Measurements from ENCODE around the gene ST6GALNAC1. TPM values are rescaled to one million over a fixed set of nuclear protein-coding genes. Genes with fewer than 3 reads are reported as not detected.

ST6GALNAC1 gene
- total RNA-seq, 4 donors from 2014 or later, result 1.5 to 11.8 (median 3.2) TPM

- Histone ChIP-seq H3K4me3 (no peak overlapping the region), H3K27ac (no peak overlapping the region), H3K27me3 (no peaks in the 10 kb centered on the region), H3K4me1 (no peaks in the 10 kb centered on the region), H3K36me3 (no peaks in the 10 kb centered on the region), H3K9me3 (no peaks in the 10 kb centered on the region)
- intact Hi-C loops (cut with DNase I; ENCODE audit: low total_unique reads), result no loop called here
- no peak for DNase-seq
- TF ChIP-seq CTCF (IDR thresholded peaks at IDR 0.05), result no peak
- TF ChIP-seq POLR2A (IDR thresholded peaks at IDR 0.05), result no peak
These were observed 1.4 kb upstream of the ST6GALNAC1 start for GRCh38 chr17:76644995-76645394.

- Histone ChIP-seq H3K9me3 (no peaks in the 10 kb centered on the region), H3K27ac (no peak overlapping the region), H3K4me3 (no peak overlapping the region), H3K27me3 (no peaks in the 10 kb centered on the region), H3K36me3 (no peaks in the 10 kb centered on the region), H3K4me1 (no peaks in the 10 kb centered on the region)
- TF ChIP-seq CTCF (IDR thresholded peaks at IDR 0.05) (no peak), POLR2A (IDR thresholded peaks at IDR 0.05) (no peak)
- no peak for DNase-seq
- intact Hi-C loops (cut with DNase I; ENCODE audit: low total_unique reads), result no loop called here
These were observed 563 bp downstream of the ST6GALNAC1 start for GRCh38 chr17:76642994-76643393.

- Histone ChIP-seq H3K4me1 (no peaks in the 10 kb centered on the region), H3K4me3 (no peak overlapping the region), H3K27ac (no peak overlapping the region), H3K36me3 (no peaks in the 10 kb centered on the region), H3K9me3 (no peaks in the 10 kb centered on the region), H3K27me3 (no peaks in the 10 kb centered on the region)
- DNase-seq, result no peak
- intact Hi-C loops (cut with DNase I; ENCODE audit: low total_unique reads), result no loop called here
- TF ChIP-seq CTCF (IDR thresholded peaks at IDR 0.05), result no peak
- no peak for TF ChIP-seq POLR2A (IDR thresholded peaks at IDR 0.05)
These were observed 1.5 kb downstream of the ST6GALNAC1 start for GRCh38 chr17:76642032-76642561.

GRCh38 chr17:76641501-76641900, 2.1 kb downstream of the ST6GALNAC1 start:
- Histone ChIP-seq H3K27me3 (no peaks in the 10 kb centered on the region), H3K27ac (no peak overlapping the region), H3K4me3 (no peak overlapping the region), H3K36me3 (no peaks in the 10 kb centered on the region), H3K4me1 (no peaks in the 10 kb centered on the region), H3K9me3 (no peaks in the 10 kb centered on the region)
- TF ChIP-seq POLR2A (IDR thresholded peaks at IDR 0.05), result no peak
- no peak for TF ChIP-seq CTCF (IDR thresholded peaks at IDR 0.05)
- intact Hi-C loops (cut with DNase I; ENCODE audit: low total_unique reads), result no loop called here
- DNase-seq, result no peak

GRCh38 chr17:76640550-76641380, 2.8 kb downstream of the ST6GALNAC1 start:
- no peak for TF ChIP-seq POLR2A (IDR thresholded peaks at IDR 0.05)
- TF ChIP-seq CTCF (IDR thresholded peaks at IDR 0.05), result no peak
- Histone ChIP-seq H3K27me3 (no peaks in the 10 kb centered on the region), H3K4me1 (no peaks in the 10 kb centered on the region), H3K4me3 (no peak overlapping the region), H3K27ac (no peak overlapping the region), H3K9me3 (no peaks in the 10 kb centered on the region), H3K36me3 (no peaks in the 10 kb centered on the region)
- intact Hi-C loops (cut with DNase I; ENCODE audit: low total_unique reads), result no loop called here
- DNase-seq, result no peak
